ENCODE measurements around the gene ADSL. TPM values are rescaled to one million over a fixed set of nuclear protein-coding genes. Genes with fewer than 3 reads are reported as not detected.

The ADSL gene
- total RNA-seq, 1 donor from 2014 or later: 128 TPM

DNA sequence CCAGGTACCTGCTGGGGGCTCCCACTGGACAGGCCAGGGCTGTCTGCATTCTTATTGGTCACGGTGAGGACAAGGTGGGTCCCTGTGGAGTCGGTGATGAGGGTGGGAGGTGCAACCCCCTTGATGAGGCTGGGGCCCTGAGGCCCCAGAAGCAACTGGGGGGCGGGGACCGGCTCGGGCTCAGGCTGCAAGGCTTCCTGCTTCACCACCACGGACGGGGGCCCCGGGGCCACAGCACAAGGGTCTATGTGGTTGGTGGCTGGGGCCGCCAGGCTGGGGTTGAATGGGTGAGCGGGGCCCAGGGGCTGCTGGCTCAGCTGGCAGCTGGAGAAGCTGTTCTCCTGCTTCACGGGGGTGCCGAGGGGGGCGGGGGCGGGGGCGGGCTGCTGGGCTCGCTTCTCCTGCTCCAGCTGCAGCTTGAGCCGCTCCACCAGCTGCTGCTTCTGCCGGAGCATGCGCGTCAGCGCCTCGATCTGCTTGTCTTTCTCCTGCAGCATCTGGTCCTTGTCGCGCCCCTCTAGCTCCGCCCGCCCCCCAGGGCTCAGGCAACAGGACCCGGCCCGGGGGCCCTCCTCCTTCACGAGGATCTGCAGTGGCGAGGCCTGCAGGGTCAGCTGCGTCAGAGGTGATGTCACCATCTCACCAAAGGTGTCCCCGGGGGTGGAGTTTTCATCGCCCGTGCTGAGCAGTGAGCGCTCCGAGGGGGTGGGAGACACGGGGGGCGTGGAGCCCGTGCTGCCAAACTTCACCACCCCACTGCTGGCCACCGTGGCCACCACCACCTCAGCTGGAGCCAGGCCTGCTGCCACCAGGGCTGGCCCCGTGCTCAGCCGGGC lies 72.3 kb downstream of the ADSL start:
- no peak for DNase-seq (ENCODE audit: low read depth)
- H3K4me3 ChIP-seq (ENCODE audit: low read depth, low read length): no peak overlapping the region

GRCh38 chr22:40419718-40420117 lies 73.4 kb downstream of the ADSL start:
- DNase-seq (ENCODE audit: low read depth): no peak
- H3K4me3 ChIP-seq (ENCODE audit: low read depth, low read length): no peak overlapping the region
- no peak for TF ChIP-seq CTCF (conservative IDR thresholded peaks at IDR 0.05; ENCODE audit: low read depth, low read length)

More for the DNA sequence above, 72.3 kb downstream of the ADSL start:
- no peak for TF ChIP-seq CTCF (conservative IDR thresholded peaks at IDR 0.05; ENCODE audit: low read depth, low read length)

DNA sequence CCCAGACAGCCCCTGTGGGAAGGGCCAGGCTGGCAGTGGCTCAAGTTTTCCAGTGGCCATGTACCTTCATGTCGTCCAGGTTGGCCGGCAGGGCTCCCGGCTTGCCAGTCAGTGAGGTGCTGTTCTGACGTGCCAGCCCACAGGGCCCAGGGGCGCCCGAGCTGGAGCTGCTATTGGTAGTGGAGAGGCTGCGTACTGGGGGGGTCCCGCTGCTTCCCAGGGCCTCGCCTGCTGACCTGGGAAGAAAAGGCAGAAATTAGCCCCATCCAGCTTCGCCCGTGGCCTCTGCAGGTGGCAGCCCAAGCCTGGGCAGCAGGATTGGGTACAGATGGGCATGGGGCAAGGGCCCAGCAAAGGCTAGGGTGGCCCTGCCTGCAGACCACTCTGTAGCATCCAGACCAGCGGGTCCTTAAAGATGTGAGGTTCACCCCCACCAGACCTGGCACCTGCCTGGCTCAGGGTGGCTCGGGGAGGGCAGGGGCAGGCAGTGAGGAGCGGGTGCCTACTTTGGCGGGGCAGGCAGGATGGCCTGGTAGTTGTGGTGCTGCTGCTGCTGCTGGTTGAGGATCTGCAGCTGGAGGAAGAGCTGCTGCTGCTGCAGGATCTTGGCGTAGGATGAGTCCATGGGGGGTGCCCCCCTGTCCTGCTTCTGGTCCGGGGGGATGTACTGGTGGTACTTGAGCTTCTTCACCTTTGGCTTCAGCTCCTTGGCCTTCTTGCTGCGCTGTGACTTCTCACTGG lies 74.2 kb downstream of the ADSL start:
- no peak for DNase-seq (ENCODE audit: low read depth)
- no peak for TF ChIP-seq CTCF (conservative IDR thresholded peaks at IDR 0.05; ENCODE audit: low read depth, low read length)
- no peak overlapping the region for H3K4me3 ChIP-seq (ENCODE audit: low read depth, low read length)

GRCh38 chr22:40421082-40421350 lies 74.7 kb downstream of the ADSL start:
- TF ChIP-seq CTCF (conservative IDR thresholded peaks at IDR 0.05; ENCODE audit: low read depth, low read length): no peak

DNA sequence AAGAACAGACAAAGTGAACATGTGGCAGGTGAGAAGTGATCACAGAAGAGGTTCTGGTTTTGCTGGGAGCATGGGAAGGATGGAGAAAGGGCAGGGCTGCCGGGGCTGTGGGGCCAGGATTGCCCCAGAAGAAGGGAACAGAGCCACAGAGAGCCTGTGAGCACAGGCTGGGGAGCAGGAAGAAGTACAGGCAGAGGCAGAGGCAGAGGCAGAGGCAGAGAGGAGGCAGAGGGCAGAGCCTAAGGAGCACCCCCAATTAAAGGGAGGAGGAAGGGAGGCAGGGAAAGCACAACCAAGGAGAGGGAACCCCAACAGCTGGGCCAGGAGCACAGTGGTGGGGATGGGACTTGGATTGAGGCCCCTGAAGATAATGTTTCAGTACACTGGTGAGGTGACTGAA lies 75.6 kb downstream of the ADSL start:
- no peak for TF ChIP-seq CTCF (conservative IDR thresholded peaks at IDR 0.05; ENCODE audit: low read depth, low read length)
- no peak for DNase-seq (ENCODE audit: low read depth)
- no peak overlapping the region for H3K4me3 ChIP-seq (ENCODE audit: low read depth, low read length)

More at GRCh38 chr22:40421082-40421350, 74.7 kb downstream of the ADSL start:
- DNase-seq (ENCODE audit: low read depth): no peak
- no peak overlapping the region for H3K4me3 ChIP-seq (ENCODE audit: low read depth, low read length)

DNA sequence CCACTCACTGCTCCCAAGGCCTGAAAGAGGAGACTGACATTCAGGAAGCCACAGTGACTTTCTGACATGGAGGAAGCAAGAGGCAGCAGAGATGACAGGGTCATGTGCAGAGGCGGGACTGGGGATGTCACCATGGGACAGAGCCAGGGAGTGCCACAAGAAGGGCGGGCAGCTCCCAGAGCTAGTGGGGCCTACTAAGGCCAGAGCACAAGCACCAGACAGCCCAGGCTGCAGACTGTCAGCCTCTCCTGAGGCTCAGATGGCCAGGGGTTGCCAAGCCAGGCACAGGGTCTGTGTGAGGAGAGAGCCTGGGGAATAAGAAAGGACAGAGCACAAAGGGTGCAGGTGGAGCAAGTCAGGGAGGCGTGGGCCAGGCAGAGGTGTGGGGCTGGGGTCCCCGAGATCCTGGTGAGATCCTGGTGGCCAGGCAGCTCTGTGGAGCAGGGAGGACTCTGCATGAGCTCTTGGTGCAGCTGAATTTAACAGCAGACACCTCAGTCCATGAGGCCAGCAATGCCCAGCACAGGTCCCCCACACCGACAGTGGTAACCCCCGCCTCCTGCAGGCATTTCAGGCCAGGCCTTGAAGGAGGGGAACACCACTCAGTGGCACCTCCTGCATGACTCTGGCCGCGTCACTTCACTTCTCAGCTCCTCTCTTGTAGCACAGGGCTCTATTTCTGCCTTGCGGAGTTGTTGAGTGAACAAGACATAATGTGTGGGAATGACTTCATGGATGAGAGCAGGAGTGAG lies 76.4 kb downstream of the ADSL start:
- H3K4me3 ChIP-seq (ENCODE audit: low read depth, low read length): no peak overlapping the region
- TF ChIP-seq CTCF (conservative IDR thresholded peaks at IDR 0.05; ENCODE audit: low read depth, low read length): no peak
- no peak for DNase-seq (ENCODE audit: low read depth)

All from epithelial cell of proximal tubule (primary cell).